Occipital lobe (tissue), 2 donors: ENCODE measurements around the gene FLRT1. TPM values are rescaled to one million over a fixed set of nuclear protein-coding genes. Genes with fewer than 3 reads are reported as not detected.

Source experiments
- DNase-seq: peaks from one replicate; lab custom pipeline; 2025; lab: John Stamatoyannopoulos, UW
- total RNA-seq: library from RNA; depleted of rRNA; stranded (reverse); fragments of >200 nt; gene quantifications from one replicate; pipeline ENCODE4 v1.2.3, GENCODE V29; 2014

FLRT1 gene
- total RNA-seq, 1 donor from 2014 or later = 5.0 TPM

- DNase-seq = no peak
Observed at GRCh38 chr11:64007160-64007628, 28.5 kb upstream of the FLRT1 start.

- no peak for DNase-seq
Observed at GRCh38 chr11:64007629-64008282, 28.0 kb upstream of the FLRT1 start.

DNA sequence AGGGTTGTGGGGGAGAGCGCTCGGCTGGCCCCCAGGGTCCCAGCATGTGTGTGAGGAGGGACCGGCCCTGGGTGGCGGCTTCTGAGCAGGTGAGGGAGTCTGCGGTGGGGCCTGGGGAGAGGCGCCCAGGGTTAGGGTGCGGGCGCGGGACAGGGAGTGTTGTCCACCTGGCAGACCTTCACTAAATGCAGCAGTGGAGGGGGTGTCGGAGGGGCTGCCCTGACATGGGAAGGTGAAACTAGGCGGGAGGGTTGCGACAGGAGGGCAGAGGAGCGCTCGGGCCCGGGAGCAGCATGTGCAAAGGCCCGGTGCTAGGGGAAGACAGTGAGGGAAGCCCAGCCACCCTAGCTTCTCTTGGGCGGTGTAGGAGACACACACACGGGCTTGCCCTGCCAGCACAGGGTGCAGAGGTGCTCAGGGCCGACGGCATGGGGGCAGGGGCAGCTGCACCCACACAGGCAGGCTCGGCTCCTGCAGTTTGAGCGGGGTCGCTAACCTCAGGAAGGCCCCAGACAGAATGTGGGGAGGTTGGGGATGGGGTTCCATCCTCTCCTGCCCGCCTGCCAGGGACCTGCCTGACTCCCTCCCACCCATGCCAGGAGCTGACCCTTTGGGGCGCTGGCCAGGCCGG lies 27.3 kb upstream of the FLRT1 start:
- no peak for DNase-seq

DNA sequence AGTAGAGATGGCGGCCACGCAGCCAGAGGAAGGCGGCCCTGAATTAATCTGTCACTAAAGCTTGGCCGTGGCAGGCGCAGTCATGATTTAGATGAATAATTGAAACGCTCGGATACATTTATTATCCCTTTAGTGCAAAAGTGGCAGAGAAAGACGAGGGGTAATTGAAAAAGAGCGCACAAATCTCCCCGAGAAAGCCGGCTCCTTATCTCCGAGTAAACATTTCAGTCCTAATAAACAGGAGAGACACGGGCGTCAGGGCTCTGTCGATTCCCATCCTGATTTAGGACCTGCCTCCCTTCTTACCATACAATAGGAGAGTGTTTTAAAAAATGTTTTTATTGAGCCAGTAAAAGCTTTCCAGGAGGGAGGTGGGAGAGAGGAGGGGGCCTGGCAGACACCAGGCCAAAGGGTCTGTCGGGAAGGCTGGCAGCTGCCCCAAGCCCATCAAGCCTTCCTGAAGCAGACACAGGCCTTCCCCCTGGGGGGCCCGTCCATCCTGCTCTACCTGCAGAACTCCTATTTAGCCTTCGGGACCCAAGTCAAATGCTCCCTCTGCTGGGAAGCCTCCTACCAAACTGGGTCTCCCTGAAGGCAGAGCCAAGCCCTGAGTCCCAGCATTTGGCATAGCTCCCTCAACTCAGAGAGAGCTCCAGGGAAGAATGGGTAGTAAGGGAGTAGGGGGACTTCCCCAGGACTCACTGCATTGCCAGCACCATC lies 26.7 kb upstream of the FLRT1 start:
- DNase-seq = no peak

GRCh38 chr11:64009710-64010109 lies 26.0 kb upstream of the FLRT1 start:
- DNase-seq = no peak

GRCh38 chr11:64010783-64011182 lies 24.9 kb upstream of the FLRT1 start:
- DNase-seq = no peak

- no peak for DNase-seq
Observed at GRCh38 chr11:64011371-64011770, 24.4 kb upstream of the FLRT1 start.

- DNase-seq = no peak
Observed at GRCh38 chr11:64013141-64013896, 22.4 kb upstream of the FLRT1 start.

DNA sequence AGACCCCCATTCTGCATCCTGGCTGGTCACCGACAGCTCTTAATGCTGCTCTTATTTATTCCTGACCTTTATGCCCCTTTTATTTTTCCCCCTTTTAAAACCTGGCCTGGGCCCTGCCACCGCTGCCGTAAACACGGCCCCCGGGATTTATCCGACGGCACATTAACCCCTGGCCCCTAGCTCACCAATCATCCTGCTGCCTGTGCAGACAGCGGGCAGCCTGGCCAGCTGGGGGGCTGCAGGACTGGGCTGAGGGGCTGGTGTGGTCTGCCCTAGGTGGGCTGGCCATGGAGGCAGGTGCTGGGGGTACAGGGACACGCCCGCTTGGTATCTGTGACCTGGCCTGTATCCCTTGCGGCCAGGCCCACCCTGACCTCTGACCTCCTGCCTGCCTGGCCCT lies 21.4 kb upstream of the FLRT1 start:
- DNase-seq = no peak

DNA sequence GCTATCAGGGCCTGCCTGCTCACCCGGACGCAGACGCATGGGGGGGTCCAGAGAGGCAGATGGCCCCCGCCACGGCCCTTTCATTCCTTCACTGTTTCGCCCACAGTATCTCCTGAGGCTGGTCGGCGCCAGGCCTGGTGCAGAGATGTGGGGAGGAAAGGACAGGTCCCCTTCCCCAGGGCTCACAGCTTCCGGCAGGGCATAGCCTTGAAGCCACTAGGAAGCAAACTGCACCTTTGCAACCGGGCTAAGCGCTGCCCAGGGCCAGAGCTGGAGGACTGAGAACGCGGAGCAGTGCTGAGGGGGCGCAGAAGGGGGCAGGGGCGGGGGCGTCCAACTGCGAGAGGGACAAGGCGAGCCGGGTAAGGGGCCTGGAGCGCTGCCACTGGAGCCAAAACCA lies 20.2 kb upstream of the FLRT1 start:
- DNase-seq = no peak

DNA sequence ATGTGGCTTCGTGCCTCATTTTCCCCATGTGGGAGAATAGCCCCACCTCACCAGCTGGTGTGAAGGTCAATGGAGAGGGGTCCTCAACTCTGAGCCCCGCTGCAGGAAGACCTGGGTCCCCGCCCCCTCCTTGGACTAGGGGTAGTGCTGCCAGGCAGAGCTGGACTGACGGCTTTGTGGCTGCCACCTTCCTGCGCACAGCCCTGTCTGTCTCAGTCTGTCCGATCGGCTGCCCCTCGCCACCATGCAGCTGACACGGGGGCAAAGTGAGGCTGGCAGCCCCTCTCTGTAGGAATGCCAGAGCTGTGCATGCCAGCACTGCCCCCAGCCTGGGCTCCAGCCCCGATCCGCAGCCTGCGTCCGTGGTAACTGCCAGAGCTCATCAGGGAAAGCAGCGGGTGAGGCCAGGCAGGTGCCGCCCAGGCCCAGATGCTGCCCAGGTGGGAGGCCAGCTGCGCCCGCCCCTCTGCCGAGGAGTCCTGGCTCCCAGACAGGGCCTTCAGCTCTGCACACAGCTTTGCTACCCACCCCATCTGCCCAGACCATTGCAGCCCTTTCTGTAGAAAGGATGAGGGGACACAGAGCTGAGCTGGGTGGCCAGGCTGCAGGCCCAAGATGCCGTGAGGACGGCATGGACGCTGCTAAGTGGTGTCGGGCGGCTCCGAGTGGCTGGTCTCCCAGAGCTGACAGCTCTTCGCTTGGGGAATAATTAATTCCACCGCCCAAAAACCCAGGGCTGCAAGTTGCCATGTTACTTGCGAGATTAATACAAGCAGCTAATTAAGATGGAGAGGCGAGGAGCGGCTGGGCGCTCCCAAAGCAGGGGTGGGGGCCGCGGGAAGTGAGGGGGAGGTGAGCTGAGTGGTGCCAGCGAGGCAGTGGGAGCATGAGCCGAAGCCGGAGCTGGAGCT lies 19.5 kb upstream of the FLRT1 start:
- no peak for DNase-seq

DNA sequence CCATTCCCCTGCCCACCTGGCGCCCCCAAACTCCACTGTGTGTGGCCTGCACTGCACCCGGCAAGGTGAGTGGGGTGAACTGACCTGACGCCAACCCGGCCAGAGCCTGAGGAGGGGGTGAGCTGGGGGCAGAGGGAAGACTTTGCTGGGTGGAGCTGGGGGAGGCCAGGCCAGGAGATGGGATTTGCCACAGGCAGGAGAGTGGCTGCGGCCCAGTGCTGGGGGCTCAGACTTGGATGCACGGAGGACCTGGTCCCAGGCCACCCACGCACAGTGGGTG lies 17.8 kb upstream of the FLRT1 start:
- no peak for DNase-seq

DNA sequence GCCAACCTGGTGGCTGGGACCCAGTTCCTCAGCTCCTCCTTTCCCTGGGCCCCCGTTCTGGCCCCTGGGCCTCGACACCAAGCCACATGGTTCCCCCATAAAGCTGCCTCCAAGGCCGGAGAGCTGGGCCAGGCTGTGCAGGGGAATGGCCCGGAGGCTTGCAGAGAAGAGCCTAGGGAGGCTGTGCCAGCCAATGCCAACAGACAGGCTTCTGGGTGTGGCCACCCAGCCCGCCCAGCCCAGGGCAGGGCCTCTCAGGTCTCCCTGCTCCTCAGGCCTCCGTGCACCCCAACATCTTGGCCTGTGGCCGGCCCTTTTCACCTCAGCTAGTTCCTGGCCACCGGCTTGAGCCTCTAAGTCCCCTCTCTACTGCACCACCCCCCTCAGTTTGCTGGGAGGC lies 17.4 kb upstream of the FLRT1 start:
- no peak for DNase-seq

- DNase-seq = no peak
Observed at GRCh38 chr11:64019106-64020037, 16.4 kb upstream of the FLRT1 start.

DNA sequence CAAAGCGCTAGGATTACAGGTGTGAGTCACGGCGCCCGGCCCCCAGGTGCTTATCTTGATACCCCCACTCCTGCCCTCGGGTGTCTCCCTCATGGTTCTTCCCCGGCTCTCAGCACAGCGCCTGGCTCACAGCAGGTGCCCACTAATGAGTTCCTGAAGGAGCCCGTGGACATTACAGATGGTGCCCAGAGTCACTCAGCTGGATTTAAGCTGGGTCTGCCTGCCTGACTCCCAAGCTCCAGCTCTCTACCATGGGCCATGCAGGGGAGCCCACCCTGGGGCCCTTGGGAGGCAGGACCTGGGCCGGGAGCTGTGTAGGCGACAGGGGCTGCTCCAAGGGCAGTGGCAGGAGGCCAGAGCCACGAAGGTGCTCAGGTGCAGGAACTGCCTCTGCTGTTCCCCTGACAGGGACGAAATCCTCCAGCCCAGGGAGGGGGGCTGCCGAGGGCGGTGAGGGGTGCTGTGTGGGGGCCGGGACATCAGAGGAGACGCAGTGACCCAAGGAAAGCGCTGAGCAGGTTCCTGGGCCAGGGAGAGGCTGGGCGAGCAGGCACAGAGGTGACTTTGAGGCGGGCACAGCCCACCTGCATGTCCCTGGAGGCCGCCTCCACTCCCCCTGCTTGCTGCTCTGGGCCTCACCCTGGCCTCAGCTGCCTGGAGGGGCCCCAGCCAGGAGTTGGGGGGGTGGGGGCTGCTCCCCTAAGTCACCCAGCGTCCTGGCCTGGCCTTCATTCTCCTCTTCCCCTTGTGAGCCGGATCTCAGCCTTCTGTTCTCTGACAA lies 14.6 kb upstream of the FLRT1 start:
- no peak for DNase-seq

DNA sequence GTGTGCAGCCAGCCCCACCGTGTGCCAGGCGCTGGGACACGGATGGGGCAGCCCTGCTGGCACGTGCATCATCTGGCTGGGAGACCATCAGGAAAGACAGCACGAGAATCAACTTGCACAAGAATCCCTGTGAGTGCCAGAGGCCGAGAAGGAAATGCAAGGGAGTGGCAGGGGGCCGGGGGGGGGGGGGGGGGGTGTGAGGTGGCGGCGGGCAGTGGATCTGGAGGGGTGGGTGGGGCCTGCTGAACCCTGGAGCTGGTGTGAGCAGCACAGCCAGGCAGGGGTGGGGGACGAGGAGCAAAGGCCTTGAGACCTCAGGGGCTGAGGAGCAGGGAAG lies 14.0 kb upstream of the FLRT1 start:
- DNase-seq = no peak

GRCh38 chr11:64022125-64022784 lies 13.5 kb upstream of the FLRT1 start:
- DNase-seq = no peak

DNA sequence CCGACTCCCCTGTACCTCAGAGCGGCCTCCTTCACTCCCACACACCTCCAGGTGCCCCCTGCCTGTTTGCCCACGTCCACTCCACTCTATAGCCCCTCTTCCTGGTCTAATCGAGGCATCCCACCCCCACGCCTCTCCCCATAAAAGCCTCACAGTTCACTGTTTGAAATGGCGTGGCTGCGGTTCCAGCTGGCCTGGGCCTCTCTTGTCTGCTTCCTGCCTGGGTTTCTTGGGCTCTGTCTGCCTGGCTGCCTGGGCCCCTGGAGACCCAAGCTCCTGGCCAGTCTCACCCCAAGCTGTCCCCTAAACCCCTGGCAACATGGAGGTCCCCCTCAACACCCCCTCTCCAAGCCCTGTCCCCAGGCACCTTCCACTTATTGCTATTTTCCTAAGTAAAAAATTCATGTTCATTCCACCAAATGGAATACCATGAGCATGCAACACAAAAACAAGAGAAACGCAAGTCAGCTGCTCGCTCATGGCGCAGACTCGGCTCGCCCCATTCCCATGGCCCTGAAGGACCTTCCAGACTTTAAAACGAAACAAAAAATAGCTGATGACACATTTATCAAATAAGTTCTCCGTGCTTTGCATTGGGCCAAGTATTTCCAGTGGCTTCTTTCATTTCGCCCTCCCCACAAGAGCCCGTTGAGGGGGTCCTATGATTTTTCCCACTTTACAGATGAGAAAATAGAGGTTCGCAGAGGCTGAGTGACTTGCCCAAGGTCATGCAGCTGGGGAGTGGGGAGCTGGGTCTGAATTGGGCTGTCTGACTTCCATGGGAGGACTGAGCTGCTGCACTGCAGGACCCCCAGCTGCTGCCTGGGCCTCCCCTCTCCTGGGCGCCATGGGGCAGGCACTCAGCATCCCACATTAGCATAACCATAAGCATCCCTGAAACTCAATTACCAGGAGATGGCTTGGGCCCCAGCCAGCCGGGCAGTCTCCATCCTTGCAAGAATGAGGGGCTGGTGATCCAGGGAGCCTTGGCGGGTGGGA lies 11.7 kb upstream of the FLRT1 start:
- no peak for DNase-seq
